Tibial artery (tissue), 4 donors: ENCODE data around the gene DLEC1.

Experiments
- DNase-seq, 2 donors: peaks; one replicate each; pipeline ENCODE4 v3.0.0-alpha.2; 2019
- H3K27ac ChIP-seq, 2 donors: fragments of 200-600 bp; sonication (generic) in 1 of 2; 1 replicate in 1 of 2; 2 replicates in 1 of 2; pipeline ENCODE4 v1.5.1; 2018 to 2019; ENCODE audit warnings: mild to moderate bottlenecking in 1 of 2
- H3K27me3 ChIP-seq, 2 donors: fragments of 200-600 bp; sonication (generic) in 1 of 2; one replicate each; pipeline versions ENCODE4 v1.5.1 to v1.6.0; 2016 to 2019
- H3K36me3 ChIP-seq, 3 donors: fragments of 200-600 bp; sonication (generic) in 2 of 3; one replicate each; pipeline ENCODE4 v1.5.1; 2016 to 2019; ENCODE audit warnings: mild to moderate bottlenecking in 2 of 3
- H3K4me1 ChIP-seq, 4 donors: fragments of 200-600 bp; sonication (generic) in 2 of 4; 1 replicate in 3 of 4; 2 replicates in 1 of 4; pipeline ENCODE4 v1.5.1; 2016 to 2019
- H3K4me3 ChIP-seq, 2 donors: fragments of 200-600 bp; sonication (generic) in 1 of 2; 1 replicate in 1 of 2; 2 replicates in 1 of 2; pipeline ENCODE4 v1.5.1; 2018 to 2019; ENCODE audit warnings: mild to moderate bottlenecking in 2 of 2
- H3K9me3 ChIP-seq, 3 donors: fragments of 200-600 bp; sonication (generic) in 1 of 3; one replicate each; pipeline ENCODE4 v1.5.1; 2016 to 2019
- intact Hi-C: fragments of 100-400 bp; cut with DNase I; formaldehyde crosslinking; loops from one replicate; pipeline ENCODE4 v1.15.0; 2023; ENCODE audit warnings: low total_unique reads
- TF ChIP-seq, protein P1 (sequence below), 2 experiments: fragments of 200-600 bp in 1 of 2; fragments of 450-650 bp in 1 of 2; IDR thresholded peaks; one replicate each; pipeline ENCODE4 v1.5.1; 2017 to 2019; ENCODE audit warnings: antibody characterized with exemption in 2 of 2, mild to moderate bottlenecking in 1 of 2, moderate library complexity in 1 of 2

The DLEC1 gene

DNA sequence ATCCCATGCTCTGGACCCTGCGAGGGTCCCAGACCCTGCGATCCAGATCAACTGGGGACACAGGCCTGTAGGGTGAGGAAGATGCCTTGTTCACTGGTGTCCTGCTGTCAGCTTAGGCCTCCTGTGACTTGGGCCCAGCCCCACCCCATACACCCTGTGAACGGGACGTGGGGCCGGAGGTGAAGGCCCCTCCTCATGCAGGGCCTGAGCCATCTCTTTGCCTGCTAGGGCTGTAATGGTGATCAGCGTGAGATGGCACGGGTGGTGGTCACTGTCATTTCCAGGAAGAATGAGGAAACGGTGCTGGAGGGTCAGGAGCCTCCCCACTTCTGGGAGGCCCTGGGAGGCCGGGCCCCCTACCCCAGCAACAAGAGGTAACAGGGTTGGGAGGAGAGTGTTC, 36.1 kb upstream of the DLEC1 start:
- intact Hi-C loops, result loop anchor here (5.0 to 10.0 kb wide), 3 partner anchors 34 to 162 kb away; partner anchors contain the start of genes DLEC1 and OXSR1
- no peak for DNase-seq
- Histone ChIP-seq H3K4me1 (peaks cover 0 to 31% (median 7%) of the 10 kb centered on the region in 4 donors), H3K4me3 (no peak overlapping the region), H3K27ac (no peak overlapping the region), H3K27me3 (no peaks in the 10 kb centered on the region), H3K9me3 (no peaks in the 10 kb centered on the region), H3K36me3 (peaks cover 4 to 38% (median 20%) of the 10 kb centered on the region in 3 donors)
- TF ChIP-seq, protein P1, sequence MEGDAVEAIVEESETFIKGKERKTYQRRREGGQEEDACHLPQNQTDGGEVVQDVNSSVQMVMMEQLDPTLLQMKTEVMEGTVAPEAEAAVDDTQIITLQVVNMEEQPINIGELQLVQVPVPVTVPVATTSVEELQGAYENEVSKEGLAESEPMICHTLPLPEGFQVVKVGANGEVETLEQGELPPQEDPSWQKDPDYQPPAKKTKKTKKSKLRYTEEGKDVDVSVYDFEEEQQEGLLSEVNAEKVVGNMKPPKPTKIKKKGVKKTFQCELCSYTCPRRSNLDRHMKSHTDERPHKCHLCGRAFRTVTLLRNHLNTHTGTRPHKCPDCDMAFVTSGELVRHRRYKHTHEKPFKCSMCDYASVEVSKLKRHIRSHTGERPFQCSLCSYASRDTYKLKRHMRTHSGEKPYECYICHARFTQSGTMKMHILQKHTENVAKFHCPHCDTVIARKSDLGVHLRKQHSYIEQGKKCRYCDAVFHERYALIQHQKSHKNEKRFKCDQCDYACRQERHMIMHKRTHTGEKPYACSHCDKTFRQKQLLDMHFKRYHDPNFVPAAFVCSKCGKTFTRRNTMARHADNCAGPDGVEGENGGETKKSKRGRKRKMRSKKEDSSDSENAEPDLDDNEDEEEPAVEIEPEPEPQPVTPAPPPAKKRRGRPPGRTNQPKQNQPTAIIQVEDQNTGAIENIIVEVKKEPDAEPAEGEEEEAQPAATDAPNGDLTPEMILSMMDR (IDR thresholded peaks at IDR 0.05), result no peak

DNA sequence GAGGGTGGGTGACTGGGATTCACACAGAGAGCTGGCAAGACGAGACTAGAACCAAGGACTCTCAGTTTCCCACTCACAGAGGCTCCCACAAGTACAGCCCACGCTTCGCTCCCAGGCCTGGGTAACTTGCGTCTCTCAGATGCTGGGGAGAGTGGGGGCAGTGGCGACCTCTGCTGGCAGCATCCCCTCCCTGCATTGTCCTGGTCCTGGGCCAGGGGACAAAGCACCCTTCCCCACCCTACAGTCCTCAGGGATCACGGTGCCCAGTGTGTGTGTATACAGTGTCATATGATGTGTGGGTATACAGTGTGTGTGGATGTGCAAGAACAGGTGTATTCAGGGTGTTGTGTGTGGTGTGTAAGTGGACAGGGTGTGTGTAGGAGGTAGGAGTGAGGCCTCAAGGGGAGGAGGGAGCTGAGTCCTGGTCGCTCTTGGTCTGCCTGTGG, 35.6 kb upstream of the DLEC1 start:
- Histone ChIP-seq H3K4me3 (no peak overlapping the region), H3K27ac (no peak overlapping the region), H3K36me3 (peaks cover 7 to 43% (median 24%) of the 10 kb centered on the region in 3 donors), H3K4me1 (peaks cover 0 to 27% (median 3%) of the 10 kb centered on the region in 4 donors), H3K27me3 (no peaks in the 10 kb centered on the region), H3K9me3 (no peaks in the 10 kb centered on the region)
- intact Hi-C loops, result loop anchor here (5.0 to 10.0 kb wide), 3 partner anchors 34 to 161 kb away; partner anchors contain the start of genes DLEC1 and OXSR1
- TF ChIP-seq, protein P1 (IDR thresholded peaks at IDR 0.05), result peak; percentile 78 to 81
- DNase-seq, result peak in 1 of 2 donors; percentile 57

DNA sequence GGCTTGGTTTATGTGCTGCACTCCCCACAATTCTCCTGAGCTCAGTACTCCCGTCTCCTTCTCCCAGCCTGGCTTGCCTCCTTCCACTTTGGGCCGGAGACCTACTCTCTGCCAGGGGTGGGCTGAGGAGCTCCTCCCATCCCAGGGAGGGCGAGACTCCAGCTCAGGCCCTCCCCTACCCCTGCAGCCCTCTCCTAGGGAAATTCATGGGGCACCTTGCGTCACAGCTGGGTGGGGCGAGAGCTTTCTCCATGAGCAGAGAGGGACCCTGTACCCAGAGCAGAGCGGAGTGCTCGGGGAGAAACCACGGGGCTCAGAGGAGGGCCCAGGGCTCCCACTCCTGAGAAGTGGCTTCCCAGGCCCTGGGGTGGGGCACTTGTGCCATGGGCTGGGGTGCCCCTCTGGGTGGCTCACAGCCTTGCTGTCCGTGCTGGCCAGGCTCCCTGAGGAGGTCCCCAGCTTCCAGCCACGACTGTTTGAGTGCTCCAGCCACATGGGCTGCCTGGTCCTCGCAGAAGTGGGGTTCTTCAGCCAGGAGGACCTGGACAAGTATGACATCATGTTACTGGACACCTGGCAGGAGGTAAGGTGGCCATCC, 35.1 kb upstream of the DLEC1 start:
- DNase-seq, result no peak
- no peak overlapping the region for H3K4me3 ChIP-seq
- H3K27me3 ChIP-seq, result no peaks in the 10 kb centered on the region
- TF ChIP-seq, protein P1 (IDR thresholded peaks at IDR 0.05), result no peak
- H3K27ac ChIP-seq, result no peak overlapping the region
- peaks cover 11 to 48% (median 30%) of the 10 kb centered on the region in 3 donors for H3K36me3 ChIP-seq
- peaks cover 0 to 24% (median 0%) of the 10 kb centered on the region in 4 donors for H3K4me1 ChIP-seq
- H3K9me3 ChIP-seq, result no peaks in the 10 kb centered on the region
- intact Hi-C loops, result loop anchor here (5.0 to 10.0 kb wide), 3 partner anchors 33 to 161 kb away; partner anchors contain the start of genes DLEC1 and OXSR1

DNA sequence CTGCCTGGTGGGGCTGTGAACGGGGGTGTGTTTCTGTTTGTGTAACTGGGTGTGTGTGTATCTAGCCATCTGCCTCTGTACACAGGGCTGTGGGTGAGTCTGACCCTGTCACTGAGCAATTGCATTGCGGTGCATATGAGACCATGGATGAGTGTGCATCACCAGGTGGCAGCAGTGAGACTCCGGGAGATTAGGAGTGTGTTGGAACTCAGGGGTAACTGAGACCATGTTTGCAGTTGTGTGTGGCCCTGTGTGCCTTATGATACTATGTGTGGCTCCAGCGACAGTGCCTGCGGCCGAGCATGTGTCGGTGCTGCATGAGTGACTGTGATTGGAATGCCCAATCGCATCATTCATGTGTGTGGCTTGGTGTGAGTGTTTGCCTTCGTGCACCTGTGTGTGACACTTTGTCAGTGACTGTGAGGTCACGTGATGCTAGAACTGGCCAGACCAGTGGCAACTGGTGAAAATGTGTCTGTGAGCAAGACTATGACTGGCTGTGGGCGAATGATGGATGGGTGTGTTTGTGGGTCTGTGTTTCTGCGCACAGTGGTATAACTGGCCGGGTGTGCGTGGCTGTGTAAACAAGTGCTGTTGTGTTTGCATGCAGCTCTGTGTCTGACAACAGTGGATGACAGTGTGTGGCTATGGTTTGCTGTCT, 34.5 kb upstream of the DLEC1 start:
- Histone ChIP-seq H3K9me3 (no peaks in the 10 kb centered on the region), H3K4me3 (no peak overlapping the region), H3K27ac (no peak overlapping the region), H3K27me3 (no peaks in the 10 kb centered on the region), H3K36me3 (peaks cover 11 to 54% (median 36%) of the 10 kb centered on the region in 3 donors), H3K4me1 (peaks cover 0 to 19% (median 0%) of the 10 kb centered on the region in 4 donors)
- DNase-seq, result peak; percentile 78 to 83
- TF ChIP-seq, protein P1 (IDR thresholded peaks at IDR 0.05), result peak; percentile 55 to 60
- intact Hi-C loops, result loop anchor here (5.0 to 10.0 kb wide), 3 partner anchors 33 to 160 kb away; partner anchors contain the start of genes DLEC1 and OXSR1

DNA sequence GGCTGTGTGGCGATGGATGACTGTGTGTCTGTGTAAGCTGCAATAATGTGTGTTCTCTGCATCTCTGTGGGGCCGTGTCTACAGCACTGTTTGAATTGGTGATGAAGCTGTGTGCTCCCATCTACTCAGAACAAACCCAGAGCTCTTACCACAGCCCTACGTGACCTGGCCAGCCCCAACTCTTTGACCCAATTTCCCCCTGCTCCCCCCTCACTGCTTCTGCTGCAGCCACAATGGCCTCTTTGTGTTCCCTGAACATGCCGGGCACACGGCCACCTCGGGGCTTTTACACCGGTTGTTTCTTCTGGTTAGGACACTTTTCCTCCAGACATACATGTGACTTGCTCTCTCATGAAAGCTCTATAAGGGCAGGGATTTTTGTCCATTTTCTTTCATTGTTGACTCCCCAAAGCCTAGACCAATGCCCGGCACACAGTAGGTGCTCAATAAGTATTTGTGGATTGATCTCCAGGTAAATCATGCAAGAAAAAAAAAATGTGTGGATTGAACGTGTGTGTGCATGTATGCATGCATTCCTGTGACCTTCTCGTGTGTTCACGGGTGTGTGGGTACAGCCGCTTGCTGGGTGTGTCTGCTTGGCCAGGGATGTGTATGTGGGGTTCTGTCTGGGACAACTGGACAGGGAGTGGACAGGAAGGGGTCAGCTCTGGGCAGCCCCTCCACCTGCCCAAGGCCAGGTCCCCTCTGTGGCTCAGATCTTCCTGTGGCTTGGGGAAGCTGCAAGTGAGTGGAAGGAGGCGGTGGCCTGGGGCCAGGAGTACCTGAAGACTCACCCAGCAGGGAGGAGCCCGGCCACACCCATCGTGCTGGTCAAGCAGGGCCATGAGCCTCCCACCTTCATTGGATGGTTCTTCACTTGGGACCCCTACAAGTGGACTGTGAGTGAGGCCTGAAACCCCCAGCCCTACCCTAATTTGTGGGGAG, 33.7 kb upstream of the DLEC1 start:
- Histone ChIP-seq H3K27me3 (no peaks in the 10 kb centered on the region), H3K4me1 (peaks cover 0 to 19% (median 0%) of the 10 kb centered on the region in 4 donors), H3K27ac (no peak overlapping the region), H3K9me3 (no peaks in the 10 kb centered on the region), H3K36me3 (peaks cover 19 to 62% (median 43%) of the 10 kb centered on the region in 3 donors), H3K4me3 (no peak overlapping the region)
- intact Hi-C loops, result loop anchor here (10.0 kb wide), 2 partner anchors 151 to 159 kb away; partner anchors contain the start of gene OXSR1
- no peak for DNase-seq
- TF ChIP-seq, protein P1 (IDR thresholded peaks at IDR 0.05), result no peak
